ENCODE results near the gene KLHL29. TPM values are rescaled to one million over a fixed set of nuclear protein-coding genes. Genes with fewer than 3 reads are reported as not detected.

KLHL29 gene
- total RNA-seq, 1 donor from 2014 or later: 8.3 TPM

GRCh38 chr2:23420091-23420839 is 35.3 kb downstream of the KLHL29 start:
- DNase-seq (ENCODE audit: extremely low read depth, low read depth, low spot score): no peak

- DNase-seq (ENCODE audit: extremely low read depth, low read depth, low spot score): no peak
Observed at GRCh38 chr2:23420840-23421476, 36.0 kb downstream of the KLHL29 start.

GRCh38 chr2:23422089-23423061 is 37.4 kb downstream of the KLHL29 start:
- no peak for DNase-seq (ENCODE audit: extremely low read depth, low read depth, low spot score)

- DNase-seq (ENCODE audit: extremely low read depth, low read depth, low spot score): no peak
Observed at GRCh38 chr2:23423062-23423872, 38.3 kb downstream of the KLHL29 start.

GRCh38 chr2:23423873-23424680 is 39.1 kb downstream of the KLHL29 start:
- no peak for DNase-seq (ENCODE audit: extremely low read depth, low read depth, low spot score)

GRCh38 chr2:23425338-23425871 is 40.4 kb downstream of the KLHL29 start:
- DNase-seq (ENCODE audit: extremely low read depth, low read depth, low spot score): no peak

- DNase-seq (ENCODE audit: extremely low read depth, low read depth, low spot score): no peak
Observed at GRCh38 chr2:23425885-23426262, 40.9 kb downstream of the KLHL29 start.

- DNase-seq (ENCODE audit: extremely low read depth, low read depth, low spot score): no peak
Observed at GRCh38 chr2:23426263-23426905, 41.4 kb downstream of the KLHL29 start.

GRCh38 chr2:23427350-23427749 is 42.4 kb downstream of the KLHL29 start:
- DNase-seq (ENCODE audit: extremely low read depth, low read depth, low spot score): no peak

GRCh38 chr2:23427976-23428375 is 43.0 kb downstream of the KLHL29 start:
- no peak for DNase-seq (ENCODE audit: extremely low read depth, low read depth, low spot score)

GRCh38 chr2:23429036-23429435 is 44.1 kb downstream of the KLHL29 start:
- no peak for DNase-seq (ENCODE audit: extremely low read depth, low read depth, low spot score)

- no peak for DNase-seq (ENCODE audit: extremely low read depth, low read depth, low spot score)
Observed at GRCh38 chr2:23430263-23430662, 45.3 kb downstream of the KLHL29 start.

- no peak for DNase-seq (ENCODE audit: extremely low read depth, low read depth, low spot score)
Observed at GRCh38 chr2:23432531-23432930, 47.6 kb downstream of the KLHL29 start.

GRCh38 chr2:23433282-23433681 is 48.3 kb downstream of the KLHL29 start:
- DNase-seq (ENCODE audit: extremely low read depth, low read depth, low spot score): no peak

GRCh38 chr2:23434721-23435121 is 49.7 kb downstream of the KLHL29 start:
- DNase-seq (ENCODE audit: extremely low read depth, low read depth, low spot score): no peak

- no peak for DNase-seq (ENCODE audit: extremely low read depth, low read depth, low spot score)
Observed at GRCh38 chr2:23435250-23436035, 50.5 kb downstream of the KLHL29 start.

GRCh38 chr2:23436346-23437098 is 51.5 kb downstream of the KLHL29 start:
- peak; percentile 22 for DNase-seq (ENCODE audit: extremely low read depth, low read depth, low spot score)

Data from glomerular endothelial cell (primary cell).